H9 (cell line): ENCODE data around the gene GPM6B. TPM values are rescaled to one million over a fixed set of nuclear protein-coding genes. Genes with fewer than 3 reads are reported as not detected.

ENCODE experiments used
- DNase-seq: peaks from one replicate; pipeline ENCODE4 v3.0.0-alpha.2; 2017
- H2AFZ ChIP-seq: one replicate; pipeline ENCODE4 v1.6.1; 2013; ENCODE audit warnings: mild to moderate bottlenecking, low read length, control low read depth, moderate library complexity
- H2AK5ac ChIP-seq: 2 replicates; pipeline ENCODE4 v1.6.1; 2013; ENCODE audit warnings: low read length, control low read depth, mixed read lengths; ENCODE audit not compliant: insufficient read length
- H2BK120ac ChIP-seq: one replicate; pipeline ENCODE4 v1.6.1; 2013; ENCODE audit warnings: low read depth, mild to moderate bottlenecking, low read length, control low read depth, inconsistent platforms; ENCODE audit not compliant: poor library complexity, severe bottlenecking
- H2BK12ac ChIP-seq: 2 replicates; pipeline ENCODE4 v1.6.1; 2013; ENCODE audit warnings: low read length, control low read depth, mixed read lengths, low read depth; ENCODE audit not compliant: insufficient read length
- H2BK15ac ChIP-seq: 2 replicates; pipeline ENCODE4 v1.6.1; 2013; ENCODE audit warnings: low read depth, low read length, control low read depth
- H2BK20ac ChIP-seq: one replicate; pipeline ENCODE4 v1.6.1; 2013; ENCODE audit warnings: low read depth, mild to moderate bottlenecking, low read length, control low read depth, inconsistent platforms; ENCODE audit not compliant: poor library complexity, severe bottlenecking
- H2BK5ac ChIP-seq: 2 replicates; pipeline ENCODE4 v1.6.1; 2013; ENCODE audit warnings: low read length, control low read depth, mixed read lengths; ENCODE audit not compliant: insufficient read length
- H3K14ac ChIP-seq: 2 replicates; pipeline ENCODE4 v1.6.1; 2013; ENCODE audit warnings: low read length, control low read depth; ENCODE audit not compliant: insufficient read depth
- H3K18ac ChIP-seq: 2 replicates; pipeline ENCODE4 v1.6.1; 2013; ENCODE audit warnings: low read depth, mild to moderate bottlenecking, mixed read lengths, low read length, control low read depth; ENCODE audit not compliant: insufficient read length
- H3K23ac ChIP-seq: 2 replicates; pipeline ENCODE4 v1.6.1; 2013; ENCODE audit warnings: low read length, control low read depth, mixed read lengths, low read depth; ENCODE audit not compliant: insufficient read length
- H3K23me2 ChIP-seq: 2 replicates; pipeline ENCODE4 v1.6.1; 2013; ENCODE audit warnings: low read depth, mild to moderate bottlenecking, mixed read lengths, low read length, control low read depth; ENCODE audit not compliant: insufficient read length, poor library complexity, severe bottlenecking
- H3K27ac ChIP-seq: 2 replicates; pipeline ENCODE4 v1.5.1; 2013; ENCODE audit warnings: low read length, control low read depth, mixed read lengths, low read depth; ENCODE audit not compliant: insufficient read length
- H3K27me3 ChIP-seq: 2 replicates; pipeline ENCODE4 v1.6.1; 2013; ENCODE audit warnings: low read length, control low read depth, inconsistent platforms; ENCODE audit not compliant: insufficient read depth
- H3K4ac ChIP-seq: 2 replicates; pipeline ENCODE4 v1.6.1; 2013; ENCODE audit warnings: low read depth, mild to moderate bottlenecking, control low read depth, inconsistent platforms, low read length, moderate library complexity
- H3K4me1 ChIP-seq: 2 replicates; pipeline ENCODE4 v1.6.1; 2013; ENCODE audit warnings: low read length, control low read depth, inconsistent platforms; ENCODE audit not compliant: insufficient read depth
- H3K4me2 ChIP-seq: 2 replicates; pipeline ENCODE4 v1.6.1; 2013; ENCODE audit warnings: low read length, control low read depth, mixed read lengths; ENCODE audit not compliant: insufficient read length, insufficient read depth
- H3K56ac ChIP-seq: 2 replicates; pipeline ENCODE4 v1.6.1; 2013; ENCODE audit warnings: low read depth, mild to moderate bottlenecking, mixed read lengths, low read length, control low read depth; ENCODE audit not compliant: insufficient read length
- H3K79me1 ChIP-seq: 2 replicates; pipeline ENCODE4 v1.6.1; 2013; ENCODE audit warnings: low read depth, mild to moderate bottlenecking, moderate library complexity, low read length, control low read depth, inconsistent platforms; ENCODE audit not compliant: insufficient read depth, poor library complexity, severe bottlenecking
- H3K79me2 ChIP-seq: 2 replicates; pipeline ENCODE4 v1.6.1; 2013; ENCODE audit warnings: low read length, control low read depth, inconsistent platforms; ENCODE audit not compliant: insufficient read depth
- H3K9ac ChIP-seq: 2 replicates; pipeline ENCODE4 v1.6.1; 2013; ENCODE audit warnings: low read length, control low read depth, mixed read lengths; ENCODE audit not compliant: insufficient read length; ENCODE audit errors: extremely low read depth
- H3K9me3 ChIP-seq: one replicate; pipeline ENCODE4 v1.6.1; 2013; ENCODE audit warnings: low read depth, low read length, inconsistent platforms; ENCODE audit not compliant: control insufficient read depth
- H3T11ph ChIP-seq: one replicate; pipeline ENCODE4 v1.6.1; 2013; ENCODE audit warnings: mild to moderate bottlenecking, low read length, control low read depth, inconsistent platforms
- H4K20me1 ChIP-seq: one replicate; pipeline ENCODE4 v1.6.1; 2013; ENCODE audit not compliant: control insufficient read depth, insufficient read length, insufficient read depth
- H4K5ac ChIP-seq: 2 replicates; pipeline ENCODE4 v1.6.1; 2013; ENCODE audit warnings: low read depth, mild to moderate bottlenecking, mixed read lengths, low read length, control low read depth; ENCODE audit not compliant: insufficient read length
- H4K8ac ChIP-seq: replicated peaks from 2 replicates; pipeline ENCODE4 v1.6.1; 2013; ENCODE audit warnings: low read length, control low read depth, mixed read lengths, low read depth; ENCODE audit not compliant: insufficient read length
- H4K91ac ChIP-seq: 2 replicates; pipeline ENCODE4 v1.6.1; 2013; ENCODE audit warnings: low read depth, mild to moderate bottlenecking, moderate library complexity, mixed read lengths, low read length, control low read depth; ENCODE audit not compliant: insufficient read length
- H3K27ac Mint-ChIP-seq, 3 experiments: 2 replicates in 2 of 3; 3 replicates in 1 of 3; pipeline ENCODE4 v1.8.0; 2020 to 2021; ENCODE audit warnings: mixed read lengths in 3 of 3, mild to moderate bottlenecking in 1 of 3, moderate library complexity in 1 of 3
- H3K27me3 Mint-ChIP-seq: 2 replicates; pipeline ENCODE4 v1.8.0; 2021; ENCODE audit warnings: low read depth, mild to moderate bottlenecking, moderate library complexity, mixed read lengths
- H3K36me3 Mint-ChIP-seq, 3 experiments: 2 replicates in 2 of 3; 3 replicates in 1 of 3; pipeline ENCODE4 v1.8.0; 2020 to 2021; ENCODE audit warnings: low read depth in 3 of 3, mixed read lengths in 3 of 3; ENCODE audit not compliant: insufficient read depth in 1 of 3
- H3K4me1 Mint-ChIP-seq, 2 experiments: 2 replicates each; pipeline ENCODE4 v1.8.0; 2020; ENCODE audit warnings: mixed read lengths in 2 of 2
- H3K4me3 Mint-ChIP-seq, 2 experiments: 2 replicates in 1 of 2; 3 replicates in 1 of 2; pipeline ENCODE4 v1.8.0; 2020 to 2021; ENCODE audit warnings: mild to moderate bottlenecking in 2 of 2, mixed read lengths in 2 of 2, moderate library complexity in 1 of 2
- H3K9me3 Mint-ChIP-seq, 2 experiments: 2 replicates in 1 of 2; 3 replicates in 1 of 2; pipeline ENCODE4 v1.8.0; 2020; ENCODE audit warnings: mild to moderate bottlenecking in 2 of 2, mixed read lengths in 2 of 2, moderate library complexity in 1 of 2
- CTCF ChIP-seq: fragments of 200-600 bp; sonication (generic); conservative IDR thresholded peaks from 3 replicates; pipeline ENCODE4 v1.8.0; 2021; ENCODE audit warnings: antibody characterized with exemption, mild to moderate bottlenecking
- WGBS: extraction: QIAGEN DNeasy Blood & Tissue Kit; methylation state at CpG from one replicate; pipeline ENCODE4 v1.1.7; 2013; ENCODE audit warnings: missing lambda C conversion rate, low lambda C conversion rate, mixed read lengths; ENCODE audit not compliant: insufficient read length; ENCODE audit errors: extremely low coverage; 5-methylcytosine and 5-hydroxymethylcytosine counted together
- total RNA-seq: library from RNA; stranded (reverse); gene quantifications from 2 replicates; pipeline ENCODE4 v1.2.1, GENCODE V29; 2021

Gene GPM6B
- total RNA-seq, 1 experiment from 2014 or later = 73.9 TPM

- Histone ChIP-seq H2AFZ (no peak overlapping the region), H4K8ac (no peak overlapping the region), H3K79me2 (peaks cover 4% of the 10 kb centered on the region; the same call in 1 of the 2 replicates), H3K23me2 (no peaks in the 10 kb centered on the region), H2AK5ac (no peak overlapping the region), H3K4me2 (no peak overlapping the region), H3K79me1 (peaks cover 8% of the 10 kb centered on the region), H2BK120ac (no peak overlapping the region), H2BK15ac (no peak overlapping the region), H3T11ph (no peak overlapping the region), H4K5ac (no peak overlapping the region), H2BK20ac (no peak overlapping the region), H2BK5ac (no peak overlapping the region), H3K27me3 (no peaks in the 10 kb centered on the region), H2BK12ac (no peak overlapping the region), H3K4ac (no peak overlapping the region), H3K14ac (no peak overlapping the region), H4K20me1 (no peaks in the 10 kb centered on the region), H3K4me1 (peaks cover 11% of the 10 kb centered on the region; the same call in 1 of the 2 replicates), H3K23ac (no peak overlapping the region), H3K9ac (no peak overlapping the region), H3K9me3 (no peaks in the 10 kb centered on the region), H4K91ac (no peak overlapping the region), H3K27ac (no peak overlapping the region), H3K18ac (no peak overlapping the region), H3K56ac (no peak overlapping the region)
- Mint-ChIP-seq H3K4me1 (peaks cover 47% of the 10 kb centered on the region in 2 experiments), H3K27me3 (no peaks in the 10 kb centered on the region), H3K4me3 (no peak overlapping the region), H3K9me3 (peaks cover 13 to 30% of the 10 kb centered on the region in 2 experiments), H3K27ac (no peak overlapping the region), H3K36me3 (peaks cover 0 to 9% (median 1%) of the 10 kb centered on the region in 3 experiments; a peak in 4 of 7 replicates)
- no CpG with 5 or more reads among the region's 7 CpGs for WGBS
- TF ChIP-seq CTCF = no peak
- no peak for DNase-seq
These were observed 23.2 kb upstream of the GPM6B start for GRCh38 chrX:13840121-13840520.
